Measurements from ENCODE around the gene NCKAP5L.

NCKAP5L gene

GRCh38 chr12:49750027-49750995 is 77.9 kb downstream of the NCKAP5L start:
- peak; percentile 73 for DNase-seq (ENCODE audit: low read depth)
- TF ChIP-seq, protein P1, sequence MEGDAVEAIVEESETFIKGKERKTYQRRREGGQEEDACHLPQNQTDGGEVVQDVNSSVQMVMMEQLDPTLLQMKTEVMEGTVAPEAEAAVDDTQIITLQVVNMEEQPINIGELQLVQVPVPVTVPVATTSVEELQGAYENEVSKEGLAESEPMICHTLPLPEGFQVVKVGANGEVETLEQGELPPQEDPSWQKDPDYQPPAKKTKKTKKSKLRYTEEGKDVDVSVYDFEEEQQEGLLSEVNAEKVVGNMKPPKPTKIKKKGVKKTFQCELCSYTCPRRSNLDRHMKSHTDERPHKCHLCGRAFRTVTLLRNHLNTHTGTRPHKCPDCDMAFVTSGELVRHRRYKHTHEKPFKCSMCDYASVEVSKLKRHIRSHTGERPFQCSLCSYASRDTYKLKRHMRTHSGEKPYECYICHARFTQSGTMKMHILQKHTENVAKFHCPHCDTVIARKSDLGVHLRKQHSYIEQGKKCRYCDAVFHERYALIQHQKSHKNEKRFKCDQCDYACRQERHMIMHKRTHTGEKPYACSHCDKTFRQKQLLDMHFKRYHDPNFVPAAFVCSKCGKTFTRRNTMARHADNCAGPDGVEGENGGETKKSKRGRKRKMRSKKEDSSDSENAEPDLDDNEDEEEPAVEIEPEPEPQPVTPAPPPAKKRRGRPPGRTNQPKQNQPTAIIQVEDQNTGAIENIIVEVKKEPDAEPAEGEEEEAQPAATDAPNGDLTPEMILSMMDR (IDR thresholded peaks at IDR 0.05; ENCODE audit: insufficient read depth, low read depth, low read length, missing control alignments) = no peak
- peak overlapping the region; percentile 1; the same call in 1 of the 2 replicates for H3K4me3 ChIP-seq (ENCODE audit: low read depth, low read length)

DNA sequence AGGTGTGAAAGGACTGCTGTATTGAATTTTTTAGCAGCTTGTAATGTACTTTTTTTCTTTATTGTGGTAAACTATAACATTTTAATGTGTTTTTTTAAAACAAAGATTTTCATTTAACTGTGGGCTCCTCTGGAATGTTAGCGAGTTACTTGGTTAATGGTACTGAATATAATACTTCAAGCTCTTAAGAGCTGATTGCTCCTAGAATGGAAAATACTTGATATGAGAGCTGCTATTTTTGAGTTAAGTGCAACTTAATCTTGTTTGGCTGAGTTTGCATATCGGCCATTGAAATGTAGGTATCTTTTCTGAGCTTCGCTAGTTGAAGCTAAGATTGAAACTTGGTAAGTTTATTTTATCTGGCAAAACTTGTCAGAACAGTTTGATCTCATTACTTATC is 79.4 kb downstream of the NCKAP5L start:
- DNase-seq (ENCODE audit: low read depth) = no peak
- H3K4me3 ChIP-seq (ENCODE audit: low read depth, low read length) = no peak overlapping the region; the same call in 1 of the 2 replicates
- TF ChIP-seq, protein P1 (IDR thresholded peaks at IDR 0.05; ENCODE audit: insufficient read depth, low read depth, low read length, missing control alignments) = no peak

GRCh38 chr12:49748306-49748705 is 79.9 kb downstream of the NCKAP5L start:
- no peak for DNase-seq (ENCODE audit: low read depth)
- TF ChIP-seq, protein P1 (IDR thresholded peaks at IDR 0.05; ENCODE audit: insufficient read depth, low read depth, low read length, missing control alignments) = no peak
- H3K4me3 ChIP-seq (ENCODE audit: low read depth, low read length) = no peak overlapping the region; the same call in 1 of the 2 replicates

DNA sequence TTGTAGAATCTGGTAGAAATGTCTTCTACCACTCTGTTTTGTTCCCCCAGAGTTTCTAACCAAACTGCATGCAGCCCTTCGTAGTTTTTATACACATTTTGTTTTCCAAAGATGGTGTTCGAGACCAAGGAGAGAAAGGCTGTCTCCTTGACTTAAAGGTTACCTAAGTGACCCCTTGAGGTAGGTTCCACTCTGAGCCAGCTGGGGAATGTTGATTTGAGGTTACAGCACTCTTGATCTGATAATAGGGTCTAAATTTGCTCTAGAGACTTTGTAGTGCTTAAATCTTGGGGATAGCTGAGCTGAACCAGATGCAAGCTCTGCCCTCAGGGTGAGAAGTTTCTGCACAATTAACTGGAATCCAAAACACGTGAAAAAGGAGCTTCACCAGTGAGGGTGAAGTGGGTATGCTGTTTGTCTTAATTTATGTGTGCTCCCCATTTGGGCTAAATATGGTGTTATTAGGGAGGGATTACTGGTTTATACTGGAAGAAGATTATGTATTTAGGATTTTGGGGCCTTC is 83.8 kb downstream of the NCKAP5L start:
- no peak overlapping the region for H3K4me3 ChIP-seq (ENCODE audit: low read depth, low read length)
- DNase-seq (ENCODE audit: low read depth) = no peak
- TF ChIP-seq, protein P1 (IDR thresholded peaks at IDR 0.05; ENCODE audit: insufficient read depth, low read depth, low read length, missing control alignments) = no peak

DNA sequence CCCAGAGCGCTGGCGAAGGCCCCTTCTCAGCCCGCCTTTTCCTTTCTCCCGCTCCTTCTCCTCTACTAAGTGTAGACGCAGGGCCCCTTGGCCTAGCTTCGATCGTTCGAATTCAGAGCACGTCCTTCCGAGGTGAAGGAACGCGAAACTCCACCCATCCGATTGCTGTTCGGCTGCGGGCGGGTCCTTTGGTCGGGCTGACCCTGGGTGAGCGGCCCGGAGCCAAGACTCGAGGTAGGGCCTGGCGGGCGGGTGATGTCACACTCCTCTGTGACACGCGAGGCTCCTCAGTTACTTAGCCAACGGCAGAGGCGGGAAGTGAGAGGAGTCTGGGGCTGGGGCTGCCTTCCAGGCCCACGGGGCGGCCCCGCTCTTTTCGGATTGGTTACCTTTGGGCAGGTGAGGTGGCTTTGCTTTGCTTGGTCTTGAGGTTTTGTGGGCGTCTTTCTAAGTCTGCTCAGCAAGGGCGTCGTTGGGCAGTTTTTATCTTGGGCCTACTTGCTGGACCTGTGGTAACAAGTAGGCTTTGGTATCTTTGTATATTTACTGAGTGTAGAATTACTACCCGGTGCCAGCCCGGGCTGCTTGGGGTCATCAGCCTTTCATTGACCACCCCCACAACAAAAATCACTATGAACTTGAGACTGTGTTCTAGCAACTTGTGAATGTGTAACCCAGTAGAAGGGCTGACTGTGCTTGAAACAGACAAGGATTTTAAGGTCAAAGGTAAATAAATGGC is 86.2 kb downstream of the NCKAP5L start:
- DNase-seq (ENCODE audit: low read depth) = peak; percentile 92
- peak overlapping the region; percentile 53 for H3K4me3 ChIP-seq (ENCODE audit: low read depth, low read length)
- TF ChIP-seq, protein P1 (IDR thresholded peaks at IDR 0.05; ENCODE audit: insufficient read depth, low read depth, low read length, missing control alignments) = no peak

All from GM12865 (cell line).